ENCODE results near the gene ARHGEF17. TPM values are rescaled to one million over a fixed set of nuclear protein-coding genes. Genes with fewer than 3 reads are reported as not detected.

ARHGEF17 gene
- total RNA-seq, 2 experiments from 2014 or later: 0.07 to 0.41 TPM

- intact Hi-C loops (cut with micrococcal nuclease): no loop called here
- H3K36me3 Mint-ChIP-seq (ENCODE audit: low read depth): no peaks in the 10 kb centered on the region
- ATAC-seq (no peak), DNase-seq (no peak)
- no peak for TF ChIP-seq CTCF (IDR thresholded peaks at IDR 0.05)
- CTCF ChIA-PET: interaction anchor here (1.0 kb wide), 1 partner anchor 39 kb away, joined by 4 read pairs; no protein-coding TSS in a partner anchor
- no peak overlapping the region for H3K27ac Mint-ChIP-seq
- H3K9me3 Mint-ChIP-seq: no peaks in the 10 kb centered on the region
- H3K4me1 Mint-ChIP-seq (ENCODE audit: low read depth): peaks cover 2% of the 10 kb centered on the region
- H3K27me3 Mint-ChIP-seq: no peaks in the 10 kb centered on the region
- POLR2A ChIA-PET: no interaction called here
- H3K4me3 Mint-ChIP-seq: no peak overlapping the region
Observed at GRCh38 chr11:73355109-73355508, 47.0 kb downstream of the ARHGEF17 start.

GRCh38 chr11:73356979-73357860, 49.1 kb downstream of the ARHGEF17 start:
- H3K36me3 Mint-ChIP-seq (ENCODE audit: low read depth): no peaks in the 10 kb centered on the region
- H3K27me3 Mint-ChIP-seq: no peaks in the 10 kb centered on the region
- no peak overlapping the region for H3K4me3 Mint-ChIP-seq
- no peak for TF ChIP-seq CTCF (IDR thresholded peaks at IDR 0.05)
- intact Hi-C loops (cut with micrococcal nuclease): no loop called here
- POLR2A ChIA-PET: interaction anchor here (0.5 to 1.2 kb wide), 2 partner anchors 246 to 395 kb away, joined by 3 read pairs; no protein-coding TSS in a partner anchor
- DNase-seq (no peak), ATAC-seq (no peak)
- CTCF ChIA-PET: interaction anchor here (1.0 to 1.5 kb wide), 4 partner anchors 10 to 269 kb away, joined by 3 to 5 read pairs (median 4); no protein-coding TSS in a partner anchor
- H3K9me3 Mint-ChIP-seq: no peaks in the 10 kb centered on the region
- no peaks in the 10 kb centered on the region for H3K4me1 Mint-ChIP-seq (ENCODE audit: low read depth)
- no peak overlapping the region for H3K27ac Mint-ChIP-seq

- Mint-ChIP-seq H3K9me3 (no peaks in the 10 kb centered on the region), H3K27me3 (no peaks in the 10 kb centered on the region), H3K4me3 (no peak overlapping the region), H3K4me1 (ENCODE audit: low read depth) (no peaks in the 10 kb centered on the region), H3K36me3 (ENCODE audit: low read depth) (no peaks in the 10 kb centered on the region), H3K27ac (no peak overlapping the region)
- ATAC-seq (no peak), DNase-seq (no peak)
- TF ChIP-seq CTCF (IDR thresholded peaks at IDR 0.05): no peak
- CTCF ChIA-PET: interaction anchor here (1.0 to 4.0 kb wide), 5 partner anchors 8 to 68 kb away, joined by 3 to 52 read pairs (median 4); no protein-coding TSS in a partner anchor
- POLR2A ChIA-PET: interaction anchor here (1.2 kb wide), 1 partner anchor 245 kb away, joined by 3 read pairs; no protein-coding TSS in a partner anchor
- intact Hi-C loops (cut with micrococcal nuclease): no loop called here
Observed at GRCh38 chr11:73358071-73358470, 50.0 kb downstream of the ARHGEF17 start.

- no peak for DNase-seq
- no peak for ATAC-seq
- ChIA-PET CTCF (interaction anchor here (0.8 to 4.0 kb wide), 9 partner anchors 9 to 91 kb away, joined by 3 to 52 read pairs (median 6); no protein-coding TSS in a partner anchor), POLR2A (interaction anchor here (0.8 kb wide), 1 partner anchor 21 kb away, joined by 3 read pairs; no protein-coding TSS in a partner anchor)
- Mint-ChIP-seq H3K9me3 (no peaks in the 10 kb centered on the region), H3K27me3 (no peaks in the 10 kb centered on the region), H3K36me3 (ENCODE audit: low read depth) (no peaks in the 10 kb centered on the region), H3K27ac (no peak overlapping the region), H3K4me3 (no peak overlapping the region), H3K4me1 (ENCODE audit: low read depth) (no peaks in the 10 kb centered on the region)
- intact Hi-C loops (cut with micrococcal nuclease): no loop called here
- TF ChIP-seq CTCF (IDR thresholded peaks at IDR 0.05): no peak
Observed at GRCh38 chr11:73359341-73359740, 51.3 kb downstream of the ARHGEF17 start.
